K562 (cell line): Measurements from ENCODE around the gene TBC1D16. TPM values are rescaled to one million over a fixed set of nuclear protein-coding genes. Genes with fewer than 3 reads are reported as not detected.

Experiments
- ADNP ChIP-seq: fragments of 200-800 bp; sonication (Bioruptor generic); IDR thresholded peaks from 2 replicates; pipeline ENCODE4 v1.6.1; 2016; ENCODE audit warnings: missing genetic modification characterization, missing compliant biosample characterization
- BRD9 ChIP-seq: fragments of 450-650 bp; IDR thresholded peaks from 2 replicates; pipeline ENCODE4 v1.6.1; 2018; ENCODE audit warnings: low read depth; ENCODE audit not compliant: partially characterized antibody
- CAMTA2 ChIP-seq: fragments of 250-450 bp; sonication (Bioruptor Pico); conservative IDR thresholded peaks from 2 replicates; pipeline ENCODE4 v1.5.1; 2022
- HDAC6 ChIP-seq: IDR thresholded peaks from 2 replicates; pipeline ENCODE4 v1.6.1; 2012; ENCODE audit warnings: low read depth, mild to moderate bottlenecking, control low read depth, inconsistent platforms, low read length, moderate library complexity
- HMG20A ChIP-seq: fragments of 450-650 bp; formaldehyde crosslinking; conservative IDR thresholded peaks from 2 replicates; pipeline ENCODE4 v1.4.0; 2020; ENCODE audit warnings: mild to moderate bottlenecking, mixed read lengths
- PRMT5 ChIP-seq: sonication (generic); formaldehyde crosslinking; IDR thresholded peaks from 2 replicates; pipeline ENCODE4 v1.5.0; 2020; ENCODE audit warnings: missing genetic modification reagents
- PTRF ChIP-seq: fragments of 450-650 bp; IDR thresholded peaks from 2 replicates; pipeline ENCODE4 v1.6.1; 2016; ENCODE audit warnings: mild to moderate bottlenecking, missing genetic modification characterization, missing compliant biosample characterization
- ZNF212 ChIP-seq: fragments of 450-650 bp; formaldehyde crosslinking; IDR thresholded peaks from 2 replicates; pipeline ENCODE4 v1.4.0; 2020; ENCODE audit warnings: mild to moderate bottlenecking
- ZNF282 ChIP-seq: sonication (generic); formaldehyde crosslinking; IDR thresholded peaks from 2 replicates; pipeline ENCODE4 v1.8.1; 2023; ENCODE audit warnings: missing genetic modification reagents
- ZNF551 ChIP-seq: fragments of 250-450 bp; sonication (Bioruptor Pico); IDR thresholded peaks from 2 replicates; pipeline ENCODE4 v1.5.0; 2021; ENCODE audit warnings: mild to moderate bottlenecking, moderate library complexity
- polyA plus RNA-seq, 8 experiments: library from polyadenylated mRNA; depleted of rRNA in 4 of 8; stranded (reverse) in 5 of 8; unstranded in 3 of 8; fragments of >200 nt; fragmentation: Nextera tagmentation in 2 of 8; fragmentation: Illumina TruSeq in 1 of 8; extraction: Ambion mirVana in 2 of 8; extraction: Trizol in 1 of 8; gene quantifications; 2 replicates each; pipeline versions ENCODE4 v1.2.1 to v1.2.3, GENCODE V29; 2011 to 2014; ENCODE audit warnings: inconsistent platforms in 1 of 8, missing spikeins in 1 of 8
- total RNA-seq, 7 experiments: library from RNA; depleted of rRNA in 6 of 7; stranded (reverse); fragments of >200 nt in 6 of 7; fragmentation: Illumina TruSeq in 2 of 7; extraction: Trizol in 2 of 7; gene quantifications; 2 replicates each; pipeline versions ENCODE4 v1.2.1 to v1.2.3, GENCODE V29; 2011 to 2021; ENCODE audit warnings: low replicate concordance in 1 of 7
- TF ChIP-seq, protein P1 (sequence below): fragments of 450-650 bp; formaldehyde crosslinking; IDR thresholded peaks from 2 replicates; pipeline ENCODE4 v1.4.0; 2022; ENCODE audit warnings: missing genetic modification characterization
- TF ChIP-seq, protein P2 (sequence below): fragments of 250-450 bp; sonication (Bioruptor Pico); IDR thresholded peaks from 2 replicates; pipeline ENCODE4 v1.5.0; 2021; ENCODE audit warnings: mild to moderate bottlenecking, borderline replicate concordance
- TF ChIP-seq, protein P3 (sequence below): fragments of 450-650 bp; formaldehyde crosslinking; IDR thresholded peaks from 2 replicates; pipeline ENCODE4 v1.4.0; 2020; ENCODE audit warnings: mild to moderate bottlenecking, moderate library complexity
- TF ChIP-seq, protein P4 (sequence below): fragments of 250-450 bp; sonication (Bioruptor Pico); IDR thresholded peaks from 2 replicates; pipeline ENCODE4 v1.5.0; 2021; ENCODE audit warnings: mild to moderate bottlenecking, moderate library complexity
- TF ChIP-seq, protein P5 (sequence below): fragments of 450-650 bp; IDR thresholded peaks from 2 replicates; pipeline ENCODE4 v1.6.1; 2016
- TF ChIP-seq, protein P6 (sequence below): fragments of 450-650 bp; formaldehyde crosslinking; conservative IDR thresholded peaks from 2 replicates; pipeline ENCODE4 v1.4.0; 2022; ENCODE audit warnings: mild to moderate bottlenecking, missing genetic modification characterization

Gene TBC1D16
- total and polyA plus RNA-seq, 9 of the 15 experiments (the other 6 are each of a cell fraction or from before 2014, with no cell fraction given) = 0.01 to 0.20 (median 0.03) TPM; not detected in 1

DNA sequence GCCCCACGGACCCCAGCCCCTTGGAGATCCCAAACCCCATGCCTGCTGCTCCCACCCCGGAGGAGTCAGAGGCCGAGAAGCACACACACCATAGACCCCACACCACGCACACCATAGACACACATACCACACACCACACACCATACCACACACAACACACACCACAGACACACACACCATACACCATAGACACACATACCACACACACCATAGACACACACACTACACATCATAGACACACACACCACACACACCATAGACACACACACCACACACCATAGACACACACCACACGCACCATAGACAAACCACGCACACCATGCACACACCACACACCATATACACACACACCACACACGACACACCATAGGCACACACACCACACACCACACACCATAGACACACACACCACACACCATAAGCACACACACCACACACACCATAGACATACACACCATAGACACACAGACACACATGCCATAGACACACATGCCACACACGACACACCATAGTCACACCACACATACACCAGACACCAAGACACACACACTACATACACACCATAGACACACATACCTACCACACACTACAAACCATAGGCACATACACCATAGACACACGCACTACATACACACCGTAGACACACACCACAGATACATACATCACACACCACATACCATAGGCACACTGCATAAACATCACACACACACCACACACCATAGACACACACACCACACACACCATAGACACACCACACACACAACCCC is 11.3 kb downstream of the TBC1D16 start (continued):
- TF ChIP-seq, protein P1, sequence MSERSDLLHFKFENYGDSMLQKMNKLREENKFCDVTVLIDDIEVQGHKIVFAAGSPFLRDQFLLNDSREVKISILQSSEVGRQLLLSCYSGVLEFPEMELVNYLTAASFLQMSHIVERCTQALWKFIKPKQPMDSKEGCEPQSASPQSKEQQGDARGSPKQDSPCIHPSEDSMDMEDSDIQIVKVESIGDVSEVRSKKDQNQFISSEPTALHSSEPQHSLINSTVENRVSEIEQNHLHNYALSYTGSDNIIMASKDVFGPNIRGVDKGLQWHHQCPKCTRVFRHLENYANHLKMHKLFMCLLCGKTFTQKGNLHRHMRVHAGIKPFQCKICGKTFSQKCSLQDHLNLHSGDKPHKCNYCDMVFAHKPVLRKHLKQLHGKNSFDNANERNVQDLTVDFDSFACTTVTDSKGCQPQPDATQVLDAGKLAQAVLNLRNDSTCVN = 0 out of 2 replicates have a peak, but pooled peaks have one; percentile 47
- TF ChIP-seq PTRF (tag) (no peak), ADNP (tag) (peak; percentile 36; the same call in 1 of the 2 replicates), PRMT5 (CRISPR knock-in tag) (no peak), ZNF551 (CRISPR knock-in tag) (no peak), HMG20A (no peak), ZNF282 (CRISPR knock-in tag) (no peak), ZNF212 (no peak), HDAC6 (no peak), CAMTA2 (CRISPR knock-in tag) (no peak), BRD9 (no peak)
- TF ChIP-seq, protein P2, sequence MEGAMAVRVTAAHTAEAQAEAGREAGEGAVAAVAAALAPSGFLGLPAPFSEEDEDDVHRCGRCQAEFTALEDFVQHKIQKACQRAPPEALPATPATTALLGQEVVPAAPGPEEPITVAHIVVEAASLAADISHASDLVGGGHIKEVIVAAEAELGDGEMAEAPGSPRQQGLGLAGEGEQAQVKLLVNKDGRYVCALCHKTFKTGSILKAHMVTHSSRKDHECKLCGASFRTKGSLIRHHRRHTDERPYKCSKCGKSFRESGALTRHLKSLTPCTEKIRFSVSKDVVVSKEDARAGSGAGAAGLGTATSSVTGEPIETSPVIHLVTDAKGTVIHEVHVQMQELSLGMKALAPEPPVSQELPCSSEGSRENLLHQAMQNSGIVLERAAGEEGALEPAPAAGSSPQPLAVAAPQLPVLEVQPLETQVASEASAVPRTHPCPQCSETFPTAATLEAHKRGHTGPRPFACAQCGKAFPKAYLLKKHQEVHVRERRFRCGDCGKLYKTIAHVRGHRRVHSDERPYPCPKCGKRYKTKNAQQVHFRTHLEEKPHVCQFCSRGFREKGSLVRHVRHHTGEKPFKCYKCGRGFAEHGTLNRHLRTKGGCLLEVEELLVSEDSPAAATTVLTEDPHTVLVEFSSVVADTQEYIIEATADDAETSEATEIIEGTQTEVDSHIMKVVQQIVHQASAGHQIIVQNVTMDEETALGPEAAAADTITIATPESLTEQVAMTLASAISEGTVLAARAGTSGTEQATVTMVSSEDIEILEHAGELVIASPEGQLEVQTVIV (CRISPR knock-in tag) = no peak
- TF ChIP-seq, protein P3, sequence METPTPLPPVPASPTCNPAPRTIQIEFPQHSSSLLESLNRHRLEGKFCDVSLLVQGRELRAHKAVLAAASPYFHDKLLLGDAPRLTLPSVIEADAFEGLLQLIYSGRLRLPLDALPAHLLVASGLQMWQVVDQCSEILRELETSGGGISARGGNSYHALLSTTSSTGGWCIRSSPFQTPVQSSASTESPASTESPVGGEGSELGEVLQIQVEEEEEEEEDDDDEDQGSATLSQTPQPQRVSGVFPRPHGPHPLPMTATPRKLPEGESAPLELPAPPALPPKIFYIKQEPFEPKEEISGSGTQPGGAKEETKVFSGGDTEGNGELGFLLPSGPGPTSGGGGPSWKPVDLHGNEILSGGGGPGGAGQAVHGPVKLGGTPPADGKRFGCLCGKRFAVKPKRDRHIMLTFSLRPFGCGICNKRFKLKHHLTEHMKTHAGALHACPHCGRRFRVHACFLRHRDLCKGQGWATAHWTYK = no peak
- TF ChIP-seq, protein P4, sequence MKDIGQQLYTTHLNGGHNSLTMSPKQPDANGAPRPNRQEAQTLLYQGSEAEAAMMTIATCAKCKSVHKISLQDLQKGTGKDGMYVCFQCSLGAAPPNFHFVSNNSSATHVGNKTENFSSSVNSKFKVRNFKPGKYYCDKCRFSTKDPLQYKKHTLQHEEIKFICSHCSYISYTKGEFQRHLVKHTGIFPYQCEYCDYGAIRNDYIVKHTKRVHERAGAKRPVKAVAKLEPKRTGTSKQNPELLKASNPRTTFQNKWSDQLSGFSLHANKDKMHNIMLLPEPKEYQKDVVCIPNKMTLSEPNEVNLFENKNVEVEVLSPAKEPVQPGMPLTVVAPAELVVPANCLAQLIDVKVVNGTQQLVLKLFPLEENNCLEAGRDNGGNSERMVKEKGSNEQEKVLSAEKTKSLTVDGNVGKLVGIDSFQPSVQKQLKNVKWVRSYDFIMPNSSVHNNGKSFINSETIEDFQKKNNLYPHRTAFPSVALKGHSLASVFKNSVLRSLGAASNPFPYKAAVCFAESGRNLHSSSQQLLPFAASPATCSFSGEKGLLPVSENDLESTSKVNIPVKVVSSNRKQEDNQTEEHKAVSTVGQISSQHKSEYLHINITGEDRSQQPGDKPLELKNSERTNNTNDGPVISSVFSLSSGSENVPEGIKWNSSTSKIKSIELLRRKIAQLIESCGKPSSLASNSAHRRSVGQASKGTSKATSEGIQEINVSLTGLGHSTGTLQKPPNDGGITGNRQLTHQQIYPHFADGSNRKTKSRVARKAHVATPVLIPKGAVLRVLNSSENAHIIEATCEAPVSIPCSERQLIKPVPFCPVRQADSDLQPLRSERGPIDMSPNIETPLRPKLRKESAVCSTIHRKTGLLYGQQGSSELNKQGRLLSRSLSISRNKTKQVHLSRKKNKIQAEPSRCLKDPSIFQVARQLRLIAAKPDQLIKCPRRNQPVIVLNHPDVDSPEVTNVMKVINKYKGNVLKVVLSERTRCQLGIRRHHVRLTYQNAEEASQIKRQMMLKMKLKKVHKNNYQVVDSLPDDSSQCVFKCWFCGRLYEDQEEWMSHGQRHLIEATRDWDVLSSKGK = no peak
- TF ChIP-seq, protein P5, sequence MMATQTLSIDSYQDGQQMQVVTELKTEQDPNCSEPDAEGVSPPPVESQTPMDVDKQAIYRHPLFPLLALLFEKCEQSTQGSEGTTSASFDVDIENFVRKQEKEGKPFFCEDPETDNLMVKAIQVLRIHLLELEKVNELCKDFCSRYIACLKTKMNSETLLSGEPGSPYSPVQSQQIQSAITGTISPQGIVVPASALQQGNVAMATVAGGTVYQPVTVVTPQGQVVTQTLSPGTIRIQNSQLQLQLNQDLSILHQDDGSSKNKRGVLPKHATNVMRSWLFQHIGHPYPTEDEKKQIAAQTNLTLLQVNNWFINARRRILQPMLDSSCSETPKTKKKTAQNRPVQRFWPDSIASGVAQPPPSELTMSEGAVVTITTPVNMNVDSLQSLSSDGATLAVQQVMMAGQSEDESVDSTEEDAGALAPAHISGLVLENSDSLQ = no peak
- TF ChIP-seq, protein P6, sequence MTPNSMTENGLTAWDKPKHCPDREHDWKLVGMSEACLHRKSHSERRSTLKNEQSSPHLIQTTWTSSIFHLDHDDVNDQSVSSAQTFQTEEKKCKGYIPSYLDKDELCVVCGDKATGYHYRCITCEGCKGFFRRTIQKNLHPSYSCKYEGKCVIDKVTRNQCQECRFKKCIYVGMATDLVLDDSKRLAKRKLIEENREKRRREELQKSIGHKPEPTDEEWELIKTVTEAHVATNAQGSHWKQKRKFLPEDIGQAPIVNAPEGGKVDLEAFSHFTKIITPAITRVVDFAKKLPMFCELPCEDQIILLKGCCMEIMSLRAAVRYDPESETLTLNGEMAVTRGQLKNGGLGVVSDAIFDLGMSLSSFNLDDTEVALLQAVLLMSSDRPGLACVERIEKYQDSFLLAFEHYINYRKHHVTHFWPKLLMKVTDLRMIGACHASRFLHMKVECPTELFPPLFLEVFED = no peak
